GM12878 (cell line): ENCODE data around the gene CASS4. TPM values are rescaled to one million over a fixed set of nuclear protein-coding genes. Genes with fewer than 3 reads are reported as not detected.

Experiments
- ATAC-seq: fragments of 200-7000 bp; cut with Tn5 transposase; 3 replicates; pipeline ENCODE4 v1.9.1; 2020; ENCODE audit warnings: mild to moderate bottlenecking, moderate library complexity
- BruUV-seq: library from RNA; stranded (reverse); fragments of 400-500 nt; replicated peaks from 2 replicates; lab custom pipeline; 2021; lab: Mats Ljungman, UMichigan
- CTCF ChIA-PET: fragments of 300-600 bp; sonication (Branson Sonifier 250); formaldehyde crosslinking; extraction: SDS; loops from one replicate; lab custom pipeline; 2021; ENCODE audit warnings: inconsistent platforms; lab: Yijun Ruan, JAX
- POLR2A ChIA-PET: fragments of 350-600 bp; formaldehyde crosslinking; extraction: SDS; loops from one replicate; lab custom pipeline; 2021; ENCODE audit warnings: inconsistent platforms; lab: Charles Lee
- RAD21 ChIA-PET: fragments of 300-600 bp; sonication (Branson Sonifier 250); formaldehyde crosslinking; loops from one replicate; lab custom pipeline; 2023; ENCODE audit warnings: antibody characterized with exemption; ENCODE audit not compliant: unreplicated experiment; lab: Charles Lee
- SMC1A ChIA-PET: fragments of 300-600 bp; sonication (Branson Sonifier 250); formaldehyde crosslinking; loops from one replicate; lab custom pipeline; 2023; ENCODE audit not compliant: unreplicated experiment, uncharacterized antibody; lab: Charles Lee
- DNase-seq: peaks from one replicate; pipeline ENCODE4 v3.0.0-alpha.2; 2011; ENCODE audit warnings: low read depth, low spot score
- FAIRE-seq: peaks from 3 replicates; lab custom pipeline; 2011; peaks lifted over from hg19 to GRCh38; lab: Jason Lieb, UNC
- H2AFZ ChIP-seq: 2 replicates; pipeline ENCODE4 v1.6.0; 2011; ENCODE audit warnings: low read depth, low read length, control low read depth; ENCODE audit not compliant: control insufficient read depth
- H3K27ac ChIP-seq: 2 replicates; pipeline ENCODE4 v1.5.1; 2011; ENCODE audit warnings: control low read depth; ENCODE audit not compliant: control insufficient read depth, insufficient read depth
- H3K27me3 ChIP-seq, 2 experiments: replicated peaks in 1 of 2; 2 replicates each; pipeline versions ENCODE4 v1.6.0 to v1.6.1; 2011; ENCODE audit warnings: low read length in 1 of 2; ENCODE audit not compliant: control insufficient read depth in 2 of 2, insufficient read depth in 2 of 2
- H3K36me3 ChIP-seq, 2 experiments: 2 replicates each; pipeline ENCODE4 v1.5.1; 2011; ENCODE audit warnings: low read length in 1 of 2; ENCODE audit not compliant: control insufficient read depth in 2 of 2, insufficient read depth in 2 of 2
- H3K4me1 ChIP-seq: 2 replicates; pipeline ENCODE4 v1.6.1; 2011; ENCODE audit warnings: mild to moderate bottlenecking, low read length, moderate library complexity, mixed read lengths; ENCODE audit not compliant: control insufficient read depth, insufficient read depth
- H3K4me2 ChIP-seq: 2 replicates; pipeline ENCODE4 v1.6.0; 2011; ENCODE audit warnings: control low read depth; ENCODE audit not compliant: control insufficient read depth, insufficient read depth
- H3K4me3 ChIP-seq: fragments of 200-600 bp; sonication (generic); 2 replicates; pipeline ENCODE4 v1.5.1; 2016
- H3K79me2 ChIP-seq: 2 replicates; pipeline ENCODE4 v1.6.0; 2011; ENCODE audit warnings: low read length; ENCODE audit not compliant: control insufficient read depth, insufficient read depth
- H3K9ac ChIP-seq: 2 replicates; pipeline ENCODE4 v1.8.0; 2011; ENCODE audit warnings: low read length, control low read depth, mixed read lengths; ENCODE audit not compliant: control insufficient read depth, insufficient read depth
- H3K9me3 ChIP-seq: replicated peaks from 3 replicates; pipeline ENCODE4 v1.5.1; 2011; ENCODE audit warnings: mild to moderate bottlenecking, low read length; ENCODE audit not compliant: control insufficient read depth, insufficient read depth
- H4K20me1 ChIP-seq: 2 replicates; pipeline ENCODE4 v1.6.0; 2011; ENCODE audit not compliant: control insufficient read depth, insufficient read depth
- BACH1 ChIP-seq: fragments of 450-650 bp; IDR thresholded peaks from 2 replicates; pipeline ENCODE4 v1.6.1; 2017; ENCODE audit warnings: mild to moderate bottlenecking, borderline replicate concordance
- CEBPZ ChIP-seq: fragments of 150-350 bp; IDR thresholded peaks from 2 replicates; pipeline ENCODE4 v1.6.1; 2016; ENCODE audit warnings: low read depth, low read length
- E4F1 ChIP-seq: fragments of 450-650 bp; IDR thresholded peaks from 2 replicates; pipeline ENCODE4 v1.6.1; 2018; ENCODE audit warnings: borderline replicate concordance, mild to moderate bottlenecking; ENCODE audit not compliant: partially characterized antibody
- HCFC1 ChIP-seq: fragments of 150-350 bp; IDR thresholded peaks from 2 replicates; pipeline ENCODE4 v1.6.1; 2014; ENCODE audit warnings: low read length
- PBX3 ChIP-seq: IDR thresholded peaks from 2 replicates; pipeline ENCODE4 v1.6.1; 2011; ENCODE audit warnings: mild to moderate bottlenecking, low read depth, low read length, moderate library complexity; ENCODE audit not compliant: insufficient replicate concordance
- RCOR1 ChIP-seq: conservative IDR thresholded peaks from 2 replicates; pipeline ENCODE4 v1.6.1; 2012; ENCODE audit warnings: low read depth, low read length, improper control_type of control experiment
- RUNX3 ChIP-seq: IDR thresholded peaks from 2 replicates; pipeline ENCODE4 v1.6.1; 2012; ENCODE audit warnings: low read length, inconsistent platforms
- TARDBP ChIP-seq: IDR thresholded peaks from 2 replicates; pipeline ENCODE4 v1.6.1; 2016; ENCODE audit warnings: borderline replicate concordance
- ZBED1 ChIP-seq: IDR thresholded peaks from 2 replicates; pipeline ENCODE4 v1.6.1; 2016; ENCODE audit warnings: borderline replicate concordance
- WGBS: methylation state at CpG from one replicate; pipeline ENCODE4 v1.1.6; 2016; ENCODE audit warnings: low lambda C conversion rate; ENCODE audit not compliant: insufficient replicate concordance, insufficient coverage; ENCODE audit errors: missing lambda C conversion rate; 5-methylcytosine and 5-hydroxymethylcytosine counted together
- in situ Hi-C: fragments of 300-500 bp; cut with MboI; formaldehyde crosslinking; loops from 9 replicates; pipeline ENCODE4 v1.14.3; 2018; ENCODE audit warnings: mixed read lengths
- intact Hi-C: fragments of 100-400 bp; cut with micrococcal nuclease; formaldehyde crosslinking; loops from one replicate; pipeline ENCODE4 v1.14.2; 2022; ENCODE audit not compliant: unreplicated experiment
- polyA plus RNA-seq, 11 experiments: library from polyadenylated mRNA; depleted of rRNA in 4 of 11; unstranded in 6 of 11; stranded (reverse) in 5 of 11; fragments of >200 nt; fragmentation: Nextera tagmentation in 4 of 11; fragmentation: Illumina TruSeq in 1 of 11; extraction: Ambion mirVana in 4 of 11; extraction: Trizol in 1 of 11; gene quantifications; 1 replicate in 1 of 11; 2 replicates in 10 of 11; pipeline versions ENCODE4 v1.2.1 to v1.2.3, GENCODE V29; 2011 to 2016; ENCODE audit warnings: inconsistent platforms in 2 of 11, missing spikeins in 2 of 11, low read depth in 1 of 11
- total RNA-seq, 4 experiments: library from RNA; depleted of rRNA in 3 of 4; stranded (reverse); fragments of >200 nt in 3 of 4; fragmentation: Illumina TruSeq in 1 of 4; extraction: Trizol in 1 of 4; gene quantifications; 2 replicates each; pipeline versions ENCODE4 v1.2.1 to v1.2.3, GENCODE V29; 2013 to 2021

CASS4 gene
- total and polyA plus RNA-seq, 10 of the 15 experiments (the other 5 are each of a cell fraction or from before 2014, with no cell fraction given): 0.04 to 0.24 (median 0.11) TPM; not detected in 1

- H2AFZ ChIP-seq: no peak overlapping the region
- no peak overlapping the region for H3K4me2 ChIP-seq
- FAIRE-seq (no peak), ATAC-seq (no peak)
- H4K20me1 ChIP-seq: peaks cover 3% of the 10 kb centered on the region
- intact Hi-C loops: no loop called here
- in situ Hi-C loops: no loop called here
- POLR2A ChIA-PET: interaction anchor here (0.6 kb wide), 1 partner anchor 10 kb away, joined by 3 read pairs; no protein-coding TSS in a partner anchor
- WGBS: 61% methylated on average over 1 of the region's 1 CpG
- peaks cover 10 to 33% of the 10 kb centered on the region in 2 experiments; a peak in 3 of 4 replicates for H3K36me3 ChIP-seq
- TSS peak; percentile 25 for BruUV-seq
- TF ChIP-seq E4F1 (no peak), TARDBP (no peak), RCOR1 (no peak)
- TF ChIP-seq, all 136 proteins: peak for 0
- Histone ChIP-seq H3K27me3 (no peaks in the 10 kb centered on the region), H3K9me3 (no peaks in the 10 kb centered on the region), H3K4me1 (no peaks in the 10 kb centered on the region), H3K27ac (no peak overlapping the region), H3K79me2 (peaks cover 15% of the 10 kb centered on the region), H3K9ac (no peak overlapping the region), H3K4me3 (no peak overlapping the region)
- DNase-seq: no peak
- CTCF ChIA-PET: no interaction called here
- SMC1A ChIA-PET: interaction anchor here (1.4 to 1.5 kb wide), 2 partner anchors 11 to 17 kb away, joined by 4 to 7 read pairs; partner anchors contain the start of genes AURKA and CSTF1
- RAD21 ChIA-PET: no interaction called here
Measured at GRCh38 chr20:56380375-56380774, 31.7 kb upstream of the CASS4 start.

- Histone ChIP-seq H3K9ac (no peak overlapping the region), H3K27me3 (no peaks in the 10 kb centered on the region), H3K4me2 (peak overlapping the region; percentile 38; the same call in 1 of the 2 replicates), H4K20me1 (peaks cover 3% of the 10 kb centered on the region), H3K79me2 (peaks cover 9% of the 10 kb centered on the region), H3K9me3 (no peaks in the 10 kb centered on the region), H3K4me3 (no peak overlapping the region), H3K27ac (no peak overlapping the region), H3K36me3 (peaks cover 13 to 40% of the 10 kb centered on the region in 2 experiments), H3K4me1 (no peaks in the 10 kb centered on the region), H2AFZ (no peak overlapping the region)
- peak; percentile 59 for ATAC-seq
- ChIA-PET CTCF (interaction anchor here (0.7 to 1.3 kb wide), 4 partner anchors 11 to 144 kb away, joined by 3 to 5 read pairs (median 3); partner anchors contain the start of genes AURKA, CSTF1 and MC3R), RAD21 (interaction anchor here (0.7 kb wide), 1 partner anchor 23 kb away, joined by 3 read pairs; the partner anchor contains the start of gene FAM210B), POLR2A (interaction anchor here (0.8 kb wide), 1 partner anchor 12 kb away, joined by 4 read pairs; no protein-coding TSS in a partner anchor), SMC1A (interaction anchor here (1.0 to 1.5 kb wide), 3 partner anchors 10 to 16 kb away, joined by 3 to 7 read pairs (median 4); partner anchors contain the start of genes AURKA and CSTF1)
- BruUV-seq: no TSS peak
- in situ Hi-C loops (no loop called here), intact Hi-C loops (no loop called here)
- WGBS: 89% methylated on average over 1 of the region's 1 CpG
- DNase-seq: no peak
- FAIRE-seq: peak; percentile 91
- TF ChIP-seq PBX3: no peak
- TF ChIP-seq HCFC1: no peak
- no peak for TF ChIP-seq BACH1
- no peak for TF ChIP-seq CEBPZ
- no peak for TF ChIP-seq ZBED1
- TF ChIP-seq RUNX3: peak; percentile 62
Measured at GRCh38 chr20:56381501-56381900, 30.6 kb upstream of the CASS4 start.
